T-helper 22 cell (primary cell): ENCODE results near the gene GULP1.
"Not testable (repeated sequence)": the region's sequence is repeated elsewhere in the genome, so short reads cannot be mapped to it uniquely, and the experiment has no call there.

Source experiments
- DNase-seq: peaks from one replicate; pipeline ENCODE4 v3.0.0-alpha.2; 2020; ENCODE audit warnings: low read depth

GULP1 gene

GRCh38 chr2:188604579-188604978 is 312.9 kb downstream of the GULP1 start:
- no peak for DNase-seq

DNA sequence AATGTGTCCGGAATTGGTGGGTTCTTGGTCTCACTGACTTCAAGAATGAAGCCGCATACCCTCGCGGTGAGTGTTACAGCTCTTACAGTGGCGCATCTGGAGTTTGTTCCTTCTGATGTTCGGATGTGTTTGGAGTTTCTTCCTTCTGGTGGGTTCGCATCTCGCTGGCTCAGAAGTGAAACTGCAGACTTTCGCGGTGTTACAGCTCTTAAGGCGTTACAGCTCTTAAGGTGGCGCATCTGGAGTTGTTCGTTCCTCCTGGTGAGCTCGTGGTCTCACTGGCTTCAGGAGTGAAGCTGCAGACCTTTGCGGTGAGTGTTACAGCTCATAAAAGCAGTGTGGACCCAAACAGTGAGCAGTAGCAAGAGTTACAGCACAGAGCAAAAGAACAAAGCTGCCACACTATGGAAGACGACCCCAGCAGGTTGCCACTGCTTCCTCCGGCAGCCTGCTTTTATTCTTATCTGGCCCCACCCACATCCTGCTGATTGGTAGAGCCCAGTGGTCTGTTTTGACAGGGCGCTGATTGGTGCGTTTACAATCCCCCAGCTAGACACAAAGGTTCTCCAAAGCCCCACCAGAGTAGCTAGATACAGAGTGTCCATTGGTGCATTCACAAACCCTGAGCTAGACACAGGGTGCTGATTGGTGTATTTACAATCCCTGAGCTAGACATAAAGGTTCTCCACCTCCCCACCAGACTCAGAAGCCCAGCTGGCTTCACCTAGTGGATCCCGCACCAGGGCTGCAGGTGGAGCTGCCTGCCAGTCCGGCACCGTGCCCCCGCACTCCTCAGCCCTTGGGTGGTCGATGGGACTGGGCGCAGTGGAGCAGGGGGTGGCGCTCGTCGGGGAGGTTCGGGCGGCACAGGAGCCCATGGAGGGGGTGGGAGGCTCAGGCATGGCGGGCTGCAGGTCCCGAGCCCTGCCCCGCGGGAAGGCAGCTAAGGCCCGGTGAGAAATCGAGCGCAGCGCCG is 314.2 kb downstream of the GULP1 start:
- not testable (repeated sequence) for DNase-seq

GRCh38 chr2:188606596-188606995 is 314.9 kb downstream of the GULP1 start:
- DNase-seq, result not testable (repeated sequence)

DNA sequence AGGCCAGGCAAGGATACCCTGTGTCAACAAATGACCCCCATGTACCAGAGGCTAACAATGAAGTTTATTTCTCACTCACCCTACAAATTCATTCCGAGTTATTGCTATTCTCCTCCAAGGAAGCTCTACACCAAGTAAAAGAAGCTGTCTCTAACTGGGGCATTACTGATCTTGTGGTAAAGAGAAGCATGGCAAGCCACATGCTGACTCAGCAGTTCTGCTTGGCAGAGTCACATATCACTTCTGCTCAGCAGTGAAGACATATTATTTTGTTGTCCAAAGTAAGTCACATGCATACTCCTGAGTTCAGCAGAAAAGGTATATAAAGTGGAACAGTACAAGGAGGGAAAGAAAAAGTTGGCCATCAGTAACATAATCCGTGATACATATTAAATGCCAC is 315.8 kb downstream of the GULP1 start:
- no peak for DNase-seq

- no peak for DNase-seq
Observed at GRCh38 chr2:188609321-188610049, 317.8 kb downstream of the GULP1 start.

- no peak for DNase-seq
Observed at GRCh38 chr2:188610050-188610444, 318.4 kb downstream of the GULP1 start.

DNA sequence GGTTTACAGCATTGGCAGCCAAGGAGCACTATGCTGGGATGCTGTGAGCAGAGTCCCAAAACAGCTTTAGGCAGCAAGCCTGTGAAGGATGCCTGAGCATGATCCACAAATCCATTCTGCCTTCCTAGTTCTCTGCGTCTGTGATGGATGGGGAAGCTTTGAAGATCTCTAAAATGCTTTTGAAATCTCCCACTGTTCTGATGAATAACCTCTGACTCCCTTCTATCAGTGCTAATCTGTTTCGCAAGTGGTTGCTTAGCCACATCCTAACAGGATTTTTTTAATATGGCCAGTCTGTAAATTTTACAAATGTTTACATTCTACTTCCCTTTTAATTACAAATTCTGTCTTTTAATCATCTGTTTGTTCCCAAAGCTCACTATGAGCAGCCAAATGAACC is 319.2 kb downstream of the GULP1 start:
- no peak for DNase-seq

GRCh38 chr2:188619146-188619545 is 327.5 kb downstream of the GULP1 start:
- no peak for DNase-seq

GRCh38 chr2:188620916-188621315 is 329.2 kb downstream of the GULP1 start:
- DNase-seq, result no peak

GRCh38 chr2:188622601-188623260 is 331.1 kb downstream of the GULP1 start:
- DNase-seq, result no peak

GRCh38 chr2:188623995-188624643 is 332.4 kb downstream of the GULP1 start:
- no peak for DNase-seq

- no peak for DNase-seq
Observed at GRCh38 chr2:188627471-188627870, 335.8 kb downstream of the GULP1 start.

- DNase-seq, result no peak
Observed at GRCh38 chr2:188628989-188629752, 337.5 kb downstream of the GULP1 start.

DNA sequence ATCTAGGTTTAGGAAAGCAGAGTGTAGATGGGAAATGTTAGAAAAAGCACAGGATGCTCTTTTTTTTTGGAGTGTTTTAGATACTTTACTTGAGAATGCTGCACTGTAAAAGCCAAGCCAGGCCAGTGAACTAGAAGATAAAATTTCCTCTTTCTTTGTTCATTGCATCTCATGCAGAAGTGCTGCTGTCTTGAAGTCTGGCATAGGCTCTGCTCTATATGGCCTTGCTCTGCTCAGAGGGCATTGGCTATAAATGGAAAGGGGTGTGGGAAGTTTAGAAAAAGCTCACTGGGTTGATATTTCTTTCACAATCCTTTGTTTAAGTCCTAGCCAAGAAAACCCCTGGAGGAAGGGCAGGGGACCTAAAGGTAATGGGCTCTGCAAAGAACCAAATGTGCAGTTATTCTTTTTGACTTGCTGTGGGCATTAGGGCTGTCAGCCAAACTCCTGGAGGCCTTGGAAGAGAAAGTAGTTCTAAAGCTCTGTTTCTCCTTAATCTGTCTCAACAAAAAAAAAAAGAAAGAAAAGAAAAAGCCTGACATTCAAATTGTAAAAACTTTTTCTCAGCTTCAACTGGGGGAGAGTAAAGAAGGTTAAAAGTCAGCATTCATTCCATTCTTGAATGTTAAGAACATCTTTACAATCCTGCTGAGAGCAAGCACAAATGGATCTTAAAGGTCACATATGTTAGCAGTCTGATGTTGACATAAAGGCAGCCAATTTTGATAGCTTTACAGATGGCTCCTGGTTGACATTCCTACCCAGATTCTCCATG is 338.3 kb downstream of the GULP1 start:
- no peak for DNase-seq

DNA sequence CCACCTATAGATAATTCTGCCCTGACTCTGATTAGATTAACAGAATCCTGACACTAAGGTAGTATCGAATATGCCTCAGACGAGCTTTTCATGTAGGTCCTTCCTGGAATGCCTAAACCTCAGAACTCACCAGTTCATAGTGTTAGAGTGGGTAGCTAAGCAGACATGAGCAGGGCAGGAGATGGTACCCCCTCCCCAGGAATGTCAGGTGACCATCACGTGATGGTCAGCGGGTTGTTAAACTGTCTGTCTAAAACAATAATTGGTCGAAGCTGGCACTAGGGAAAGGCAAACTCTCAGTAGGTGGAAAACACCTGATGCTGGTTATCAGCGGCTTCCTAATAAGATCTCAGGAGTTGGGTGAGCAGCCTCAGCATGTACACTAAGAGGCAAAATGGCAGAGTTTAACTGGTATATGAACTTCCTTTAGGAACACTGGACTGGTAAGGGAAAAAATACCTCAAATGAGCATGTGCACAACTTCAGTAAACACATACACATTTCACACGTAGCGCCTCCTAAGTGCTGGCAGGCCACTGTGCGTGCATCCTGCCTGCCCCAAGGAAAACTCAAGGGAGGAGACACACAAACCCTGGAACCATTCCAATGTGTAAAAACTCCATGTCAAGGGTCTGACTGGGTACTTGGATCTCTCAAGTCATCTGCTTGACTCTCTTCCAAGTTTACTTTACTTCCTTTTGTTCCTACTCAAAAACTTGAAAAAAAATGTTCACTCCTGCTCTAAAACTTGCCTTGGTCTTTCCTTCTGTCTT is 339.5 kb downstream of the GULP1 start:
- no peak for DNase-seq

- DNase-seq, result no peak
Observed at GRCh38 chr2:188634656-188635055, 343.0 kb downstream of the GULP1 start.
